Neuron (in vitro differentiated cells): Measurements from ENCODE around the gene MICAL3.
"Not testable (repeated sequence)": the region's sequence is repeated elsewhere in the genome, so short reads cannot be mapped to it uniquely, and the experiment has no call there.

Experiments
- H2AFZ ChIP-seq: one replicate; pipeline ENCODE4 v1.6.1; 2013; ENCODE audit warnings: low read depth, mild to moderate bottlenecking, inconsistent platforms, low read length, moderate library complexity
- H3K27me3 ChIP-seq: one replicate; pipeline ENCODE4 v1.6.1; 2013; ENCODE audit warnings: low read length; ENCODE audit not compliant: insufficient read depth
- H3K36me3 ChIP-seq: one replicate; pipeline ENCODE4 v1.6.1; 2013; ENCODE audit warnings: low read length; ENCODE audit not compliant: insufficient read depth
- H3K4me1 ChIP-seq: one replicate; pipeline ENCODE4 v1.6.1; 2013; ENCODE audit warnings: low read length; ENCODE audit not compliant: insufficient read depth
- H3K4me3 ChIP-seq: 2 replicates; pipeline ENCODE4 v1.5.1; 2013; ENCODE audit warnings: mild to moderate bottlenecking, low read length, moderate library complexity
- H3K9me3 ChIP-seq: one replicate; pipeline ENCODE4 v1.6.1; 2013; ENCODE audit warnings: low read length

Gene MICAL3

GRCh38 chr22:18056807-18057474 is 32.6 kb upstream of the MICAL3 start:
- Histone ChIP-seq H3K4me3 (no peak overlapping the region), H3K4me1 (peaks cover 19% of the 10 kb centered on the region), H3K9me3 (peaks cover 2% of the 10 kb centered on the region), H3K36me3 (no peaks in the 10 kb centered on the region), H3K27me3 (peaks cover 10% of the 10 kb centered on the region), H2AFZ (no peak overlapping the region)

DNA sequence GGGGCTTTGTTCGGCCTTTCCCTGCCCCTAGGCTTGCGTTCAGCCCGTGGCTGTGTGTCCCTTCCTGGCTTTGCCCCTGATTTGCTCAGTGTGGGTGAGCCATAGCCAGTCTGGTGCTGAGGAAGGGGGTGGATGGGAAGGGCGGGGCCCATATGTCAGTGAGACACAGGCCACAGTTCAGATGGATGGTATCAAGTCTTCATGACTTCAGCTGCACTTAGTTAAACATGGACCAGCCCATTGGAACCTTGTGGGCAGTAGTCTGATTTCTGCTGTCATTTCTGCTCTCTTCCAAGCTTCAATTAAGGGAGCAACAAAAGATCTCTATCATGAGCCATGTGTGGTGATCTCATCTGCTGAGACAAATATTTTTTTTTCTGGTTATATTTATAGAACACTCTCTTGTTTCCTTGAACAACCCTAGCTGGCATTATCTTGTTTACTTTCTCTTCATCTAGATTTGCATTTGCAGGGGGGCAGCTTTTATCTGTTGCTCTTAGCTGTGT is 31.9 kb upstream of the MICAL3 start:
- peaks cover 10% of the 10 kb centered on the region for H3K27me3 ChIP-seq
- H2AFZ ChIP-seq, result no peak overlapping the region
- peaks cover 16% of the 10 kb centered on the region for H3K4me1 ChIP-seq
- no peak overlapping the region for H3K4me3 ChIP-seq
- H3K36me3 ChIP-seq, result no peaks in the 10 kb centered on the region
- H3K9me3 ChIP-seq, result peaks cover 2% of the 10 kb centered on the region

GRCh38 chr22:18055619-18056160 is 31.3 kb upstream of the MICAL3 start:
- Histone ChIP-seq H3K27me3 (peaks cover 10% of the 10 kb centered on the region), H3K36me3 (no peaks in the 10 kb centered on the region), H3K4me3 (no peak overlapping the region), H3K4me1 (peaks cover 10% of the 10 kb centered on the region), H2AFZ (no peak overlapping the region), H3K9me3 (peaks cover 2% of the 10 kb centered on the region)

GRCh38 chr22:18053216-18053946 is 29.0 kb upstream of the MICAL3 start:
- H3K4me1 ChIP-seq, H3K4me3 ChIP-seq: not testable (repeated sequence)

DNA sequence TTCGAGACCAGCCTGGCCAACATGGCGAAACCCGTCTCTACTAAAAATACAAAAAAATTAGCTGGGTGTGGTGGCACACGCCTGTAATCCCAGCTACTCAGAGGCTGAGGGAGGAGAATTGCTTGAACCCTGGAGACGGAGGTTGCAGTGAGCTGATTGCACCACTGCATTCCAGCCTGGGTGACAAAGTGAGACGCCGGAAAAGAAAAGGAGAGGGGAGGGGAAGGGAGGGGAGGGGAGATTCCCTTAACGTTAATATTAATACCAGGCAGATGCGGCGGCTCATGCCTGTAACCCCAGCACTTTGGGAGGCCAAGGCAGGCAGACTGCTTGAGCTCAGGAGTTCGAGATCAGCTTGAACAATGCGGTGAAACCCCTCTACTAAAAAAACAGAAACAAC is 26.8 kb upstream of the MICAL3 start:
- H3K4me1 ChIP-seq, H3K27me3 ChIP-seq, H2AFZ ChIP-seq, H3K9me3 ChIP-seq, H3K36me3 ChIP-seq, H3K4me3 ChIP-seq: not testable (repeated sequence)

More at GRCh38 chr22:18053216-18053946, 29.0 kb upstream of the MICAL3 start:
- not testable (repeated sequence) for H2AFZ ChIP-seq, H3K36me3 ChIP-seq, H3K9me3 ChIP-seq
- H3K27me3 ChIP-seq, result peaks cover 10% of the 10 kb centered on the region

GRCh38 chr22:18050065-18050464 is 25.7 kb upstream of the MICAL3 start:
- peaks cover 5% of the 10 kb centered on the region for H3K4me1 ChIP-seq
- H3K9me3 ChIP-seq, result peaks cover 2% of the 10 kb centered on the region

GRCh38 chr22:18048441-18048898 is 24.1 kb upstream of the MICAL3 start:
- no peaks in the 10 kb centered on the region for H3K36me3 ChIP-seq
- H2AFZ ChIP-seq, result no peak overlapping the region
- H3K4me3 ChIP-seq, result no peak overlapping the region
- no peaks in the 10 kb centered on the region for H3K9me3 ChIP-seq
- H3K27me3 ChIP-seq, result no peaks in the 10 kb centered on the region
- peaks cover 3% of the 10 kb centered on the region for H3K4me1 ChIP-seq

More at GRCh38 chr22:18050065-18050464, 25.7 kb upstream of the MICAL3 start:
- Histone ChIP-seq H3K4me3 (no peak overlapping the region), H3K27me3 (no peaks in the 10 kb centered on the region), H3K36me3 (no peaks in the 10 kb centered on the region), H2AFZ (no peak overlapping the region)

- Histone ChIP-seq H3K4me1 (peaks cover 3% of the 10 kb centered on the region), H2AFZ (no peak overlapping the region), H3K4me3 (no peak overlapping the region), H3K36me3 (no peaks in the 10 kb centered on the region), H3K9me3 (no peaks in the 10 kb centered on the region), H3K27me3 (no peaks in the 10 kb centered on the region)
Observed at GRCh38 chr22:18048041-18048440, 23.7 kb upstream of the MICAL3 start.

DNA sequence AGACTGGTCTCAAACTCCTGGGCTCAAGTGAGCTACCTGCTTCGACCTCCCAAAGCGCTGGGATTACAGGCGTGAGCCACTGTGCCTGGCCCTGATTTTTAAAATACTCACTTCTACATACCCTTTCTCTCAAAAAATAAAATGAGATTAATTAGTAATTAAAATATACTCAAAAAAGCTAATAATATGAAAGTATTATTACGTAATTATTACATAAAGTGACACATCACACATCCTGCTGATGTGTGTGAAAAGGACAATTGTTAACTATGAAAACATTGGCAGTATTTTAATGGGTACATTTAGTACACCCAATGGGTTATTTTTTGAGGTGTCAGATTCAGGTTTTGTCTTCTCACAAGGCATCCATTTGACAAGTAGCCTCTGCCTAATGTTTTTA is 21.4 kb upstream of the MICAL3 start:
- H3K4me3 ChIP-seq, result no peak overlapping the region
- H3K36me3 ChIP-seq, result no peaks in the 10 kb centered on the region
- no peak overlapping the region for H2AFZ ChIP-seq
- H3K9me3 ChIP-seq, result peaks cover 3% of the 10 kb centered on the region
- peaks cover 3% of the 10 kb centered on the region for H3K4me1 ChIP-seq
- no peaks in the 10 kb centered on the region for H3K27me3 ChIP-seq

DNA sequence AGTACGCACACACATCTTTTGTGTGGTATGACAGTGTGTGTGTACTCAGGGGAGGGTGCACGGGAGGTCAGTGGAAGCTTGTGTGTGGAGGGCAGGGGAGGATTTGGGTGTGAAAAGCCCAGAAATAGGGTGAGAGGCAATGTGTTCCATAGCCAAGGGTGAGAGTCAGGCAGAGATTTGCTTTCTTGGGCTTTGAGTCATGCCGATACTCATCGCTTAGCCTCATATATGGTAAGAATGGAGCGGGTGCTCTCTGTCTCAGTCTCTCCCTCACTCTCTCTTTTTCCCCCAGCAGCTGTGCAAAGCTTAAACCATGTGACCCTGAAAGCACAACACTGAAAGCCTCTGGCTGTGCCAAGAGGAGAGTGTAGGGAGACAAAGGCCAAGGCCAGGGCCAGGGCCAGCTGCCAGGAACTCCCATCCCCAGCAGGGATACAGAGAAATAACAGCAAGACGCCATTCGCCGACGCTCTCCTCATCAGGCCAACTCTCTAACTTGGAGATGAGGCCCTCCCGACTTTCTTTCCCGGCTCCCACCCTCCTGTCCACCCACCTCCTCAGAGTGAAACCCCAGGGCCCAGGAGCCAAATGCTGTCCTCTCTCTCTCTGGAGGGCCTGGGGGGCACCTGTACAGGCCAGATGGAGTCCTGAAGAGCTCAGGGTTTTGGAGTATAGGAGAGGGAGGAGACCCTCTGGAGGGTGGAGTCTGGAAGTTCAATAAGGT is 20.3 kb upstream of the MICAL3 start:
- no peak overlapping the region for H3K4me3 ChIP-seq
- H3K36me3 ChIP-seq, result no peaks in the 10 kb centered on the region
- H3K9me3 ChIP-seq, result peaks cover 3% of the 10 kb centered on the region
- H3K4me1 ChIP-seq, result peaks cover 3% of the 10 kb centered on the region
- no peak overlapping the region for H2AFZ ChIP-seq
- no peaks in the 10 kb centered on the region for H3K27me3 ChIP-seq

GRCh38 chr22:18042685-18043084 is 18.3 kb upstream of the MICAL3 start:
- H2AFZ ChIP-seq, result no peak overlapping the region

DNA sequence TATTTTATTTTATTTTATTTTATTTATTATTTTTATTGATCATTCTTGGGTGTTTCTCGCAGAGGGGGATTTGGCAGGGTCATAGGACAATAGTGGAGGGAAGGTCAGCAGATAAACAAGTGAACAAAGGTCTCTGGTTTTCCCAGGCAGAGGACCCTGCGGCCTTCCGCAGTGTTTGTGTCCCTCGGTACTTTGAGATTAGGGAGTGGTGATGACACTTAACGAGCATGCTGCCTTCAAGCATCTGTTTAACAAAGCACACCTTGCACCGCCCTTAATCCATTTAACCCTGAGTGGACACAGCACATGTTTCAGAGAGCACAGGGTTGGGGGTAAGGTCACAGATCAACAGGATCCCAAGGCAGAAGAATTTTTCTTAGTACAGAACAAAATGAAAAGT is 16.5 kb upstream of the MICAL3 start:
- not testable (repeated sequence) for H3K36me3 ChIP-seq, H3K4me1 ChIP-seq, H3K27me3 ChIP-seq, H2AFZ ChIP-seq, H3K9me3 ChIP-seq, H3K4me3 ChIP-seq

More at GRCh38 chr22:18042685-18043084, 18.3 kb upstream of the MICAL3 start:
- Histone ChIP-seq H3K27me3 (no peaks in the 10 kb centered on the region), H3K4me3 (no peak overlapping the region), H3K4me1 (peaks cover 3% of the 10 kb centered on the region), H3K36me3 (no peaks in the 10 kb centered on the region), H3K9me3 (peaks cover 3% of the 10 kb centered on the region)

GRCh38 chr22:18035751-18036150 is 11.4 kb upstream of the MICAL3 start:
- H3K4me1 ChIP-seq, result no peaks in the 10 kb centered on the region
- no peaks in the 10 kb centered on the region for H3K9me3 ChIP-seq
- no peak overlapping the region for H3K4me3 ChIP-seq
- peaks cover 13% of the 10 kb centered on the region for H3K27me3 ChIP-seq
- H3K36me3 ChIP-seq, result no peaks in the 10 kb centered on the region
- H2AFZ ChIP-seq, result no peak overlapping the region
